Skeletal muscle tissue (tissue), 4 donors: ENCODE data around the gene ADCY3. TPM values are rescaled to one million over a fixed set of nuclear protein-coding genes. Genes with fewer than 3 reads are reported as not detected.
A peak's percentile ranks its signal among the peaks of the same experiment; 100 is the strongest.

Experiments
- H3K27ac ChIP-seq: one replicate; pipeline ENCODE4 v1.7.0; 2013; ENCODE audit warnings: mild to moderate bottlenecking, low read depth, low read length, inconsistent platforms
- H3K27me3 ChIP-seq, 3 donors: one replicate each; pipeline ENCODE4 v1.7.0; 2013; ENCODE audit warnings: low read length in 3 of 3; ENCODE audit not compliant: control insufficient read depth in 3 of 3, insufficient read depth in 3 of 3
- H3K36me3 ChIP-seq, 3 donors: one replicate each; pipeline ENCODE4 v1.7.0; 2013; ENCODE audit warnings: low read length in 3 of 3; ENCODE audit not compliant: control insufficient read depth in 3 of 3, insufficient read depth in 3 of 3
- H3K4me1 ChIP-seq, 3 donors: one replicate each; pipeline ENCODE4 v1.7.0; 2013; ENCODE audit warnings: low read length in 3 of 3, mild to moderate bottlenecking in 3 of 3; ENCODE audit not compliant: control insufficient read depth in 3 of 3, insufficient read depth in 3 of 3
- H3K4me3 ChIP-seq, 3 donors: one replicate each; pipeline ENCODE4 v1.7.0; 2013; ENCODE audit warnings: low read length in 3 of 3
- H3K9ac ChIP-seq, 3 donors: one replicate each; pipeline ENCODE4 v1.7.0; 2013; ENCODE audit warnings: low read length in 3 of 3, mild to moderate bottlenecking in 3 of 3, moderate library complexity in 2 of 3, low read depth in 1 of 3
- H3K9me3 ChIP-seq, 3 donors: one replicate each; pipeline ENCODE4 v1.7.0; 2013; ENCODE audit warnings: low read length in 3 of 3; ENCODE audit not compliant: control insufficient read depth in 3 of 3
- total RNA-seq: library from RNA; depleted of rRNA; stranded (reverse); fragments of >200 nt; gene quantifications from one replicate; pipeline ENCODE4 v1.2.3, GENCODE V29; 2014
- donor health status: Osteomylitis.

ADCY3 gene
- total RNA-seq: 13.6 TPM

DNA sequence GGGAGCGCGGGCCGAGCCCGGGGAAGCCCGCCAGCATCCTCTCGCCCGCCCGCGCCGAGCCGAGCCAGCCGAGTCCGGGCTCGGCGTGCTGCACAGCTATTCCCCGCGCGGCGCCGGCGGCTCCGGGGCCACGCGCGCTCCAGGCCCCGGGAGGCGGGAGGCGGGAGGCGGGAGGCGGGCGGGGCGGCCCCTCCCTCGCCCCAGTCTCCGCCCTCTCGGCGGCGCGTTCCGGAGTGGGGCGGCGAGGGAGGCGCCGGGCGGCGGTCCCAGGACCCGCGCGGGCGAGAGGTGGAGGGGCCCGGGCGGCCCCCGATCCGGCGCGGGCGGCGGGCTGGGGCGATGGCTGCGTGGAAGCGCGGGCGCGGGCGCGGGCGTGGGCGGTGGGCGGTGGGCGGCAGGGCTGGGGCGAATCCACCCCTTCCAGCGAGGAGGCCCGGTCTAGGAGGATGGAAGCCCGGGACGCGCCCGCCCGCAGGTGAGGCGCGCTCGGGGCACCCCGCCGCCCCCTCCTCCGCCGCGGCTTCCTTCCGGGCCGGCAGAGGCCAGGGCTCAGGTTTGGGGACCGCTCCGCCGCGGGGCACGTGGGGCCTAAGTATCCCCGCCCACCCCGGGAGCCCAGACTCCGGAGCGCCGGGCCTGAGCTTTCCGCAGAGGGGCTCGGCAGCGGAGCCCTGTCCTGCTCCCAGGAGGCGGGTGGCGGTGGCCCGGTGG lies at the start of gene ADCY3:
ADCY3 (minus strand) TSS at position 140 of the 711 bp plus-strand sequence. CDS start 1,250 bp downstream, outside the sequence.
- peak within 1 kb of the TSS; percentile 64 to 76 (median 66) for H3K4me3 ChIP-seq
- H3K27ac ChIP-seq: peak within 1 kb of the TSS; percentile 12
- peaks cover 13 to 23% (median 21%) of the 10 kb centered on the region in 3 donors for H3K27me3 ChIP-seq
- peak within 1 kb of the TSS; percentile 12 to 75 (median 71) for H3K9ac ChIP-seq
- H3K36me3 ChIP-seq: no peaks in the 10 kb centered on the region
- peaks cover 5 to 18% (median 13%) of the 10 kb centered on the region in 3 donors for H3K4me1 ChIP-seq
- H3K9me3 ChIP-seq: no peaks in the 10 kb centered on the region

GRCh38 chr2:24969784-24970183 lies 49.7 kb upstream of the ADCY3 start:
- Histone ChIP-seq H3K9me3 (no peaks in the 10 kb centered on the region), H3K27ac (no peak overlapping the region), H3K36me3 (peaks cover 4 to 11% (median 10%) of the 10 kb centered on the region in 3 donors), H3K4me3 (no peak overlapping the region), H3K27me3 (no peaks in the 10 kb centered on the region), H3K9ac (peak overlapping the region in 1 of 3 donors; percentile 61), H3K4me1 (peaks cover 0 to 24% (median 12%) of the 10 kb centered on the region in 3 donors)

- no peak overlapping the region for H3K27ac ChIP-seq
- no peaks in the 10 kb centered on the region for H3K27me3 ChIP-seq
- H3K4me3 ChIP-seq: no peak overlapping the region
- H3K9me3 ChIP-seq: no peaks in the 10 kb centered on the region
- H3K4me1 ChIP-seq: no peaks in the 10 kb centered on the region
- peaks cover 21 to 52% (median 50%) of the 10 kb centered on the region in 3 donors for H3K36me3 ChIP-seq
- no peak overlapping the region for H3K9ac ChIP-seq
These were observed 41.9 kb upstream of the ADCY3 start for GRCh38 chr2:24961903-24962302.

GRCh38 chr2:24959761-24960160 lies 39.7 kb upstream of the ADCY3 start:
- Histone ChIP-seq H3K4me1 (no peaks in the 10 kb centered on the region), H3K4me3 (no peak overlapping the region), H3K36me3 (peaks cover 31 to 65% (median 62%) of the 10 kb centered on the region in 3 donors), H3K27me3 (no peaks in the 10 kb centered on the region), H3K9me3 (peaks cover 0 to 4% (median 0%) of the 10 kb centered on the region in 3 donors), H3K9ac (no peak overlapping the region), H3K27ac (no peak overlapping the region)

DNA sequence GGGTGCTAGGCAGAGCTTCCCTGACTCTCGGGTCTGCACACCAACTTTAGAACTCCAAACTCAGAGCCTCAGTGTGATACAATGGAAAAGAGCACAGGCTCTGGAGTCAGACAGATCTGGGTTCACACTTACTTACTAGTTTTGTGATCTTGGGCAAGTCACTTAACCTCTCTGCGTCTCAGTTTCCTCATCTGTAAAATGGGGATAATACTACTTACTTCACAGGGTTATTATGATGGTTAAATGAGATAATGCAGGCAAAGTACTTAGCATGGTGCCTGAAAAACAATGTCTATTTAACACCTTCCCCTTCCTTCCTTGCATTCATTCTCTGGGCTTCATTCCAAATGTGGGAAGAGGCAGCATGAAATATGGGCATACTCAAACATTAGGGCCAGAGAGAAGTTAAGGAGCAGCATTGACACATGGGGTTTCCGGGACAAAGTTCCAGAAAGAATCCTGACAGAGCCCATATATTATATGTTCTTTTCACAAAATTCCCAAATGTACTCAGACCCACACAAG lies 38.4 kb upstream of the ADCY3 start:
- Histone ChIP-seq H3K9ac (no peak overlapping the region), H3K4me3 (no peak overlapping the region), H3K36me3 (peaks cover 37 to 74% (median 61%) of the 10 kb centered on the region in 3 donors), H3K4me1 (no peaks in the 10 kb centered on the region), H3K9me3 (peaks cover 0 to 4% (median 0%) of the 10 kb centered on the region in 3 donors), H3K27me3 (no peaks in the 10 kb centered on the region), H3K27ac (no peak overlapping the region)

GRCh38 chr2:24957976-24958375 lies 37.9 kb upstream of the ADCY3 start:
- peaks cover 0 to 4% (median 0%) of the 10 kb centered on the region in 3 donors for H3K9me3 ChIP-seq
- H3K27me3 ChIP-seq: no peaks in the 10 kb centered on the region
- H3K27ac ChIP-seq: no peak overlapping the region
- no peak overlapping the region for H3K9ac ChIP-seq
- H3K36me3 ChIP-seq: peaks cover 35 to 70% (median 56%) of the 10 kb centered on the region in 3 donors
- no peaks in the 10 kb centered on the region for H3K4me1 ChIP-seq
- H3K4me3 ChIP-seq: no peak overlapping the region

- Histone ChIP-seq H3K9me3 (peaks cover 0 to 4% (median 0%) of the 10 kb centered on the region in 3 donors), H3K27ac (no peak overlapping the region), H3K9ac (no peak overlapping the region), H3K36me3 (peaks cover 35 to 67% (median 55%) of the 10 kb centered on the region in 3 donors), H3K27me3 (no peaks in the 10 kb centered on the region), H3K4me3 (no peak overlapping the region), H3K4me1 (no peaks in the 10 kb centered on the region)
These were observed 37.2 kb upstream of the ADCY3 start for GRCh38 chr2:24957221-24957620.

GRCh38 chr2:24955921-24956320 lies 35.9 kb upstream of the ADCY3 start:
- no peak overlapping the region for H3K27ac ChIP-seq
- H3K4me3 ChIP-seq: no peak overlapping the region
- no peak overlapping the region for H3K9ac ChIP-seq
- no peaks in the 10 kb centered on the region for H3K4me1 ChIP-seq
- peaks cover 0 to 4% (median 0%) of the 10 kb centered on the region in 3 donors for H3K9me3 ChIP-seq
- H3K27me3 ChIP-seq: no peaks in the 10 kb centered on the region
- H3K36me3 ChIP-seq: peaks cover 34 to 68% (median 59%) of the 10 kb centered on the region in 3 donors

GRCh38 chr2:24955232-24955631 lies 35.2 kb upstream of the ADCY3 start:
- H3K27ac ChIP-seq: no peak overlapping the region
- H3K4me1 ChIP-seq: no peaks in the 10 kb centered on the region
- peaks cover 34 to 71% (median 62%) of the 10 kb centered on the region in 3 donors for H3K36me3 ChIP-seq

DNA sequence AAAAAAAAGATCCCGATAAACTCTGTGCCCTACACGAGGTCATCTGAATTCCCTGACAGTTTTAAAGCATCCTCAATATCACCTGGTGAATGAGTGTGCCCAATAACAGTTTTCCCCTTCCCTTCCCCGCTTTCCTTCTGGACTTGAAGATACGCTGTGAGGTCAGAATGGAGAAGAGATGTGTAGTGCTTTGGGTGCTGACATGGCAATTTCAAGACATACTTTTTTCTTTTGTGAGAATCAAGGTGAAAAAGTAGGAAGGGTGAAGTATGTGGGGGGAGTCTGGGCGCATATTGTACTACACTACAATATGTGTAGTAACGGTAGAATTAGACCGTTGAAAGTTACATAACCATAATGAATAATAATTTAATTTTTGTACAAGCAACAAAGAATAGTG lies 30.1 kb upstream of the ADCY3 start:
- H3K4me1 ChIP-seq: no peaks in the 10 kb centered on the region
- no peak overlapping the region for H3K9ac ChIP-seq
- H3K36me3 ChIP-seq: peaks cover 29 to 69% (median 55%) of the 10 kb centered on the region in 3 donors
- no peak overlapping the region for H3K4me3 ChIP-seq
- H3K27ac ChIP-seq: no peak overlapping the region
- H3K27me3 ChIP-seq: no peaks in the 10 kb centered on the region
- peaks cover 0 to 2% (median 0%) of the 10 kb centered on the region in 3 donors for H3K9me3 ChIP-seq

More at GRCh38 chr2:24955232-24955631, 35.2 kb upstream of the ADCY3 start:
- Histone ChIP-seq H3K9me3 (peaks cover 0 to 4% (median 0%) of the 10 kb centered on the region in 3 donors), H3K4me3 (no peak overlapping the region), H3K27me3 (no peaks in the 10 kb centered on the region), H3K9ac (no peak overlapping the region)
